GM18907 (cell line): ENCODE data around the gene RMI2.

Experiments
- ATAC-seq: cut with Tn5 transposase; IDR thresholded peaks from one replicate; pipeline ENCODE4 v1.9.1; 2021; ENCODE audit warnings: mild to moderate bottlenecking, moderate library complexity; ENCODE audit not compliant: unreplicated experiment

RMI2 gene

DNA sequence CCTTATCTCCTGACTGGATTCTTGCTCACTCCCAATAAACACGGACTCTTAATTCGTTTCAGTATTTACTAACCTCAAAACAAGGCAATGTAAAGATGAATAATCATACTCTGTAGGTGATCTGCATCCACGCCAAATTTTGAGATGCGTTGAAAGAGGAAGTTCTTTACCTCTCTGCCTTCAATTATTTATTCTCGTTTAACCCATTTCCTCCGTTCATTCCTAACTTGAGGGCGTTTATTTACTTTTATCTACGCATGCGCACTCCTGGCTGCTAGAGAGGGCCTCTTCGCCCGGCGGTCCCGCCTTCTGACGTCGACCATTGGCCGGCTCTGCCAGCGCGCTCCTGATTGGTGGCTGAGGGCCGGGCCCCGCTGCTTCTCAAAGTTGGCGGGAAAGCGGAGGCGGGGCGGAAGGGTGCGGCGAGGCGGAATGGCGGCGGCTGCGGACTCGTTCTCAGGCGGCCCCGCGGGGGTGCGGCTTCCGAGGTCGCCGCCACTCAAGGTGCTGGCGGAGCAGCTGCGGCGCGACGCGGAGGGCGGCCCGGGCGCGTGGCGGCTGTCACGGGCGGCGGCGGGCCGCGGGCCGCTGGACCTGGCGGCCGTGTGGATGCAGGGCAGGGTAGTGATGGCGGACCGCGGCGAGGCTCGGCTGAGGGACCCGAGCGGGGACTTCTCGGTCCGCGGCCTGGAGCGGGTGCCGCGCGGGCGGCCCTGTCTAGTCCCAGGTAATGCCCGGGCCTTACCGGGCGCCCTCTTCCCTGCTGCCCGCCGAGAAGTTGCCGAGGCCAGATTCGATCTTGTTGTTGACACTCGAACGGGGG lies at the start of gene RMI2:
TSS of gene RMI2 (plus strand) at position 420 of the 823 bp plus-strand sequence. CDS start at position 433, 13 bp downstream.
- peak; percentile 92 for ATAC-seq

- ATAC-seq = no peak
Measured at GRCh38 chr16:11295672-11296071, 49.6 kb upstream of the RMI2 start.

DNA sequence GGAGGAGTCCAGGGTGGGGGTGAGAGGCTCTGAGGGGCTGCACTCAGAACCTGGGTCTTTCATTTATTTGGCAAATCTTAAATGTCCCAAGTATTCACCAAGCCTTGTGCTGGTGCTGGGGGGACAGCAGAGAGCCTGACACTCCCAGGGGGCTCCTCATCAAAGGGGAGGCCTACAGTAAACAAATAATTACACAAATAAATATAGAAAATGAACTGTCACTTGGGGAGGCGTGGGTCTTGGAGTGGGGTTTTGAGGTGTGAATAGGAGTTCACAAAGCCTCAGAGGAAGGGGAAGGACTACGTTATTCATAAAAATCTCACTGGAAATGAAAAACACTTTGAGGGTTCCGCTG lies 48.9 kb upstream of the RMI2 start:
- no peak for ATAC-seq

DNA sequence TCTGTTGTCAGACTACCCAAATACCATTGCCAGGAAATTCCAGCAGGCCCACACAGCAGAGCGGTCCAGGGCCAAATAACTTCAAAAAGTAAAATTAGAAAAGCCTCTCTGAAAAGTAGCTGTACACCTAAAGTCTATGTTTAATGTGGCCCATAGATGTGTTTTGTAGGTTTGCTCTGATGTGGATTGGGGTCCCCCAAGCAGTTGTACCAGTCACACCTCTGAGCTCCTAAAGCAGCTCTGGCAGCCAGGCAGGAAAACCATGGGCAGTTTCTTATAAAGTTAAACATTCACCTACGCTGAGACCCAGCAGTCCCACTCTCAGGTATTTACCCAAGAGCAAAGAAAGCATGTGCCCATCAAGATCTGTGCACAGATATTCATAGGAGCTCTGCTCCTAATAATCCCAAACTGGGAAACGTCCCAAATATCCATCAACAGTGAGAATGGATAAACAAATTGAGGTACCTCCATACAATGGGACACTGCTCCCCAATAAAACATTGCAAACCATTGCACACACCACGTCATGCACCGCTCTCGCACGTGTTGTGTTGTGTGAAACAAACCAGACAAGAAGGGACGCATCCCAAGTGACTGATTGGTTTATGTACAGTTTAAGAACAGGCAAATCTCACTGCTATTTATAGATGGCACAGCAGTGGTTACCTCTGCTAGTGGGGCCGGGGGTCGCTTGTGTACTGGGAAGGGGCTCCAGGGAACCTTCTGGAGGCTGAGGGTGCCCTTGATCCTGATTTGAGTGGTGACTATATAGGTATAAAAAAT lies 48.4 kb upstream of the RMI2 start:
- peak; percentile 12 for ATAC-seq

GRCh38 chr16:11297492-11298142 lies 47.6 kb upstream of the RMI2 start:
- ATAC-seq = peak; percentile 75

DNA sequence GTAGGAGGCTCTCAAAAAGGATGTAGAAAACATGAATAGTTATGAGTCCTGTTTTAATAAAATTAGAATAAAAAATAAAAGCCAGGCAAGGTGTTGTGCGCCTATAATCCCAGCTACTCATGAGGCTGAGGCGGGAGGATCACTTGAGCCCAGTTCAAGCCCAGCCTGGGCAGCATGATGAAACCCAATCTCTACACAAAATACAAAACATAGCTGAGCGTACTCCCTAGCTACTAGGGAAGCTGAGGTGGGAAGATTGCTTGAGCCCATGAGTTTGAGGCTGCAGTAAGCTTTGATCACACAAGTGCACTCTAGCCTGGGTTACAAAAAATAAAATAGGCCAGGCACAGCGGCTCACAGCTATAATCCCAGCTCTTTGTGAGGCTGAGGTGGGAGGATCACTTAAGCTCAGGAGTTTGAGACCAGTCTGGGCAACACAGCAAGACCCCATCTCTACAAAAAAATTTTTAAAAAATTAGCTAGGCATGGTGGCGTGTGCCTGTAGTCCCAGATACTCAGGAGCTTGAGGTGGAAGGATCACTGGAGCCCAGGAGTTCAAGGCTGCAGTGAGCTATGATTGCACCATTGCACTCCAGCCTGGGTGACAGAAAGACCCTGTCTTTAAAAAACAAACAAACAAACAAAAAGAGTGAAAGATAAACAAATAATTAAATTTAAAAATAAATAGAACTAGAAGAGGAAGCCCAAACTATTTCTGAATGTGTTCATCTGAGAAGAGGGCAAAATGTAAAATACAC lies 46.9 kb upstream of the RMI2 start:
- ATAC-seq = no peak

- peak; percentile 40 for ATAC-seq
Measured at GRCh38 chr16:11298950-11299547, 46.2 kb upstream of the RMI2 start.

DNA sequence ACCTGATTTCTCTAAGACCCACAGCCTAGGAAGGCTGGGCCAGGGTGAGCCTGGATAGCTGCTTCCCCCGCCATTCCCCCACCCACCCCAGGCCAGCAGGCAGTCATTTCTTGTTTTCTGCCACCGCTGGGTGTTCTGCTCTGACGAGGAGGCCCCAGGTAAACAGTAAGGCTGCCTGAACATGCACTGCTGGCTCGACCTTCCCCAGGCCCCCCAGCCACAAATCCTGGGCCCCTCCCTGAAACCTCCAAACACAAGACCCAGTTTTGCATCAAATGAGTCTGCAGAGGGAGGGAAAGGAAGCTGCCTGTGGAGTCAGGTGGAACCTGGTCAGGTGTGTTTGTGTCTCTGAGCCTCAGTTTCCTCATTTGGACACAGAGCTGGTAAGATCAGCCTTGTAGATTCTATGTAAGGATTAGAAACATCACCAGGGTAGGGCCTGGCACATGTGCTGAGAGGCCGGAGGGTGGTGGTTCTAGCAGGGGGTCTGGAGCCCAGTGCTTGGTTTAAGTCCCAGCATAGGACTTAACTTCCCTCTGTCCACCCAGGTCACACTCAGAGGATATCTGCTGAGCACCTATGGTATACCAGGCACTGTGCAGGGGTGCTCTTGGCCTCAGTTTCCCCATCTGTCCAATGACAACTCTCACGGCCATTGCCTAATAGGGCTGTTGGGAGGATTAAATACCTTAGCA lies 45.2 kb upstream of the RMI2 start:
- no peak for ATAC-seq

DNA sequence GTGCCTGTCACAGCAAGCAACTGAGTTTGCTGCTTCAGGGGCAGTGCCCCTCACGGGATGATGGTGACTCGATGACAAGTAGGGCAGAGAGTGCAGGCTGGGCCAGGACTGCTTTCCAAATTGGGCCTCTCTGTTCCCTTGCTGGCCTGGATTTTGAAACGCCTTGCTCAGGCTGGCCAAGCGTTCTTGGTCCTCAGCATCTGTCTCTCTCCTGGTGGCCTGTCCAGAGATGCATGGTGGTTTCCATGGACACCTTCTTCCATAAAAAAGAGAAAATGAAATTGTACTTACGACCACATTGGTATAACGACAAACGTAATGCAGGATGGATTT lies 44.7 kb upstream of the RMI2 start:
- no peak for ATAC-seq

DNA sequence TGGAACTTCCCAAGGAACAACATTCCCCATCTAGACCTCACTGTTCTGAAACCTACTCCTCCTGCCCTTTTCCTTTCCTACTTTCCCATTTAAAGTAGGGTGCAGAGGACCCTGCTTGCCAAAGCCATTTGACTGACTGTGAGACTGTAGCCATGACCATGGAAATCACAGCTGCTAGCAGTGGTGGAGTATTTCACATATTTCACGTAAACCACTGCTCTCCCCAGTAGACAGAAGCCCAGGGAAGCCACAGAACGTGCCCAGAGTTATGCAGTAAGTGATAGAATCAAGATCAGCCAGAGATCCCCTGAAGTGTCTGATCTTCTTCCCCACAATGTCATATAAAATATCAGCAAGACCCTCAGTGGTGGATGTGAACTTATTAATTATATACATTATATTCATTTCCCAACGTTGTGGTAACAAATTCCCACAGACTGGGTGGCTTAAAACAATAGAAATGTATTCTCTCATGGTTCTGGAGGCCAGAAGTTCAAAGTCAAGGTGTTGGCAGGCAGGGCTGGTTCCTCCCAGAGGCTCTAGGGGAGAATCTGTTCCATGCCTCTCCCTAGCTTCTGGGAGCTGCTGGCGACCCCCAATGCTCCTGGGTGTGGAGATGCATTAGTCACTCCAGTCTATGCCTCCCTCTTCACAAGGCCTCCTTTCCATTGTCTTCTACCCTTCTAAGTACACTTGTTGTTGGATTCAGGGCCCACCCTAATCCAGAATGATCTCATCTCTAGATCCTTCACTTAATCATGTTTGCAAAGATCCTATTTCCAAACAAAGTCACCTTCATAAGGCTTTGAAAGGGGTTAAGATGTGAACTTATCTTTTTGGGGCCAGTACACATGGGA lies 43.4 kb upstream of the RMI2 start:
- ATAC-seq = no peak

DNA sequence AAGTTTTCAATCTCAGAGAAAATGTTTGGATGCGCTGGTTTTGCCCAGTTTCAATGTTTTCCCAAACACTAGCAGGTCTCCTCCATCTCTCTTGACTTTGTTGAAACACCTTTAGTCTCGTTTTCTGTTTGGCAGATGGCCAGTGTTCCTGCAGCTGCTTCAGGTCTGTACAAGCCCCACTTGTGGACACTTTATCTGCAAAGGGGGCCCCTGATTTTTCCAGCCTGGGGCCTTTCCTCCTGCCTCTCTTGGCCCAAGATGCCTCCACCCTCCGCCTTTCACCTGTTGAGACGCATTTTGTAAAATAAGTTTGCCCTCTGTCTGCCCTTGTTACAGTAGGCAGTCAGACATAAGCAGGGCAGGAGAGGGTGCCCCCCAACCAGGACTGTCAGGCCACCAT lies 42.3 kb upstream of the RMI2 start:
- ATAC-seq = no peak

- no peak for ATAC-seq
Measured at GRCh38 chr16:11303405-11304138, 41.7 kb upstream of the RMI2 start.

DNA sequence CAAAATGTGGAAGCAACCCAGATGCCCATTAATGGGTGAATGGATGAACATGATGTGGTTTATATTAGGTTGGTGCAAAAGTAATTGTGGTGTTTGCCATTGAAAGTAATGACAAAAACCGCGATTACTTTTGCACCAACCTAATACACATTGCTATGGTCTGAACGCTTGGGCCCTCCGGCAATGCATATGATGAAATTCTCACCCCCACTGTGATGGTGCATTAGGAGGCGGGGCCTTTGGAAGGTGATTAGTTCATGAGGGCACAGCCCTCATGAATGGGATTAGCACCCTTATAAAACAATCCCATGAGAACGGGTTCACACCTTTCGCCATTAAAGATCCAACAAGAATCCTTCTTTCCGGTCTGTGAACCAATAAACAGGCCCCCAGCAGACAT lies 38.9 kb upstream of the RMI2 start:
- ATAC-seq = no peak

DNA sequence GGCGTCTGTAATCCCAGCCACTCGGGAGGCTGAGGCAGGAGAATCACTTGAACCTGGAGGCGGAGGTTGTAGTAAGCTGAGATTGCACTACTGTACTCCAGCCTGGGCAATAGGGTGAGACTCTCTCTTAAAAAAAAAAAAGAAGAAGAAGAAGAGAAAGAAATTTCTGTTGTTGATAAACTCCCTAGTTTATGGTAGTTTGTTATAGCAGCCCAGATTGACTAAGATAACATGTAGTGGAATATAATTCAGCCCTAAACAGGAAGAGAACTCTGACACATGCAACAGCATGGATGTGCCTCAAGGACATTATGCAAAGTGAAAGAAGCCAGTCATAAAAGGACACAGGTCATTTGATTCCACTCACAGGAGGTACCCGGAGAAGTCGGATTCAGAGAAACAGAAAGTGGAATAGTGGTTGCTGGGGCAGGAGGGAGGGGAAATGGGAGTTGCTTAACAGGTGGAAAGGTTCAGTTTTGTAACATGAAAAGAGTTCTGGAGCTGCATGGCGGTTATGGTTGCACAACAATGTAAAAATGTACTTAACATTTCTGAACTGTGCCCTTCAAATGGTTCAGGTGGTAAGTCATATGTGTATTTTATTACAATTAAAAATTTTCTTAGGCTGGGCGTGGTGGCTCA lies 38.1 kb upstream of the RMI2 start:
- no peak for ATAC-seq

- ATAC-seq = no peak
Measured at GRCh38 chr16:11307639-11308492, 37.4 kb upstream of the RMI2 start.

DNA sequence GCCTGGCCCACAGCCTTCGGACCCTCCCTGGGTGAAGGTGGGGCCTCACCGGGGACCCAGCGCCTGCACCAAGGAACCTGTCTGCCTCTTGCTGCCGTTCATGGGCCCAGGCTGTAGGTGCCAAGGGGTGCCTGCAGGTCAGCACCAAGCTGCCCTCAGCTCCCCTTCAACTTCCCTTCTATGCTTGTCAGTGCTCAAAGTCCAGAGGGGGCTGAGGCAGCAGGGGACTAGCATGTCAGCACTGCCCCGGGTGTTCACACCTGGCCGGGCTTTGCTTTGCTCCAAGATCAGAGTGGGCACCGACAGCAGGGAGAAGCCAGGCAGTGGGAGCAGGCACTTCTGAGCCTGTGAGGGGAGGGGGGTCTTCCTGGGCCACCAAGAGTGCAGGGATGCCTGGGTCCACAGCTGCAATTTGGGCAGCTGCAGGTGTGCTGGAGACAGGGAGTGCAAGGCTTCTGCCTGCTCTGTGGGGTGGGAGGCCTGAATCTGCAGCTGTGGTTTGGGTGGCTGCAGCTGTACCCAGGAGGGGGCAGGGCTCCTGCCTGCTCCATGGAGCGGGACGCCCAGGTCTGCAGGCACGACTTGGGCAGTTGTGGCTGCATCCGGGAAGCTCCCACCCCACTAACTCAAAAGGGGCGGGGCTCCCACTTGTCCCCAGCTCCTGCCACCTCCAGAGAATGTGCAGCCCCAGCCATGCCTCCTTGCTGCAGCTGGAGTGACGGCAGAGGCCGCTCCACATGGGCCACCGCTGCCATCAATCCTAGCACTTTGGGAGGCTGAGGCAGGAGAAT lies 36.6 kb upstream of the RMI2 start:
- ATAC-seq = no peak
